COLO829 (cell line): Measurements from ENCODE around the gene TM4SF5.

ENCODE experiments used
- DNase-seq: peaks from one replicate; pipeline ENCODE4 v3.0.0; 2012; ENCODE audit warnings: low spot score

Gene TM4SF5, protein sequence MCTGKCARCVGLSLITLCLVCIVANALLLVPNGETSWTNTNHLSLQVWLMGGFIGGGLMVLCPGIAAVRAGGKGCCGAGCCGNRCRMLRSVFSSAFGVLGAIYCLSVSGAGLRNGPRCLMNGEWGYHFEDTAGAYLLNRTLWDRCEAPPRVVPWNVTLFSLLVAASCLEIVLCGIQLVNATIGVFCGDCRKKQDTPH

DNA sequence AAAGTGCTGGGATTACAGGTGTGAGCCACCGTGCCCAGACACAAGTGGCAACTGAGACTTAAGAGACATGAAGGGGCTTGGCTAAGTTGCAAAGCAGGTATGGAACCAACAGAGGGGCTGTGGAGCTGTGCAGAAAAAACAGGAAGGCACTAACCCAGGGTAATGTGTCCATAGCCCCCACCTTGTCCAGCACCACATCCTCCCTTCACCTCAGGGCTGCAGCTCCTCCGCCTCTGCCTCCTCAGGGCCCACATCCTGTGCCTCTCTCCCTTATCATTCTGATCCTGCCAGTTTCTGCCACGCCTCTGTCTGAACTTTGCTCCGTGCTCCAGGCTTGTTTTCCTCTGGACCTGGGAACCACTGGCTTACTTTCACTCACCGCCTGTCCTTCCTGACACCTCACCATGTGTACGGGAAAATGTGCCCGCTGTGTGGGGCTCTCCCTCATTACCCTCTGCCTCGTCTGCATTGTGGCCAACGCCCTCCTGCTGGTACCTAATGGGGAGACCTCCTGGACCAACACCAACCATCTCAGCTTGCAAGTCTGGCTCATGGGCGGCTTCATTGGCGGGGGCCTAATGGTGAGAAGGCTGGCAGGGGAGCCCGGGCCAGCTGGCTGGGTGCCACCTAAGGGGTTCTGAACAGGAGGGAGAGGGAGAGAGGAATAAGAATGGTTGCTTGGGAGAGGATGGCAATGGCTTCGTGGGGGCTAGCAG is at the start of gene TM4SF5:
Gene TM4SF5, plus strand, starts transcription at position 368 of the 716 bp plus-strand sequence. Its CDS starts 37 bp downstream, at position 405.
- DNase-seq, result no peak

DNA sequence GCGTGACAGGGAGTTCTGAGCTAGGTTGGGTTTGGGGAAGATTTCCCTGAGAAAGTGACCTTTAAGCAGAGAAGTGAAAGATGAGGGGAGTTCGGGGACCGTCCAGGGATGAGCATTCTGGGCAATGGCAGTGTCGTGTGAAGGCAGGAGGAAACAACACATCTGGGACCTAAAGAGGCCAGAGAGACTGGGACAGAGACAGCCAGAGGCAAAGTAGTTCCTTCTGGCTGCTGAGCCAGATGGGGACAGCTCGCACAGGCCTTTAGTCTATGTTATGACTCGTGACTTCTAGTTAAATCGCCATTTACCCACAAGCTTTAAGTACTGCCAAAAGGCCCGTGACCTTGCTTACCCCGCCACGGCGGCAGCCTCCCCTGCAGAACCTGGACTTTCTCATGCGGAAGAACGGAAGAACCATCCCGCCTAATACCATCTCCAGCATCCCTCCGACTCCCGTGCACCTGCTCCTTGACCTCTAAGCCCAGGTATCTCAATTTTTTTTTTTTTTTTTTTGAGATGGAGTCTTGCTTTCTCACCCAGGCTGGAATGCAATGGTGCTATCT is 48.9 kb upstream of the TM4SF5 start:
- no peak for DNase-seq

DNA sequence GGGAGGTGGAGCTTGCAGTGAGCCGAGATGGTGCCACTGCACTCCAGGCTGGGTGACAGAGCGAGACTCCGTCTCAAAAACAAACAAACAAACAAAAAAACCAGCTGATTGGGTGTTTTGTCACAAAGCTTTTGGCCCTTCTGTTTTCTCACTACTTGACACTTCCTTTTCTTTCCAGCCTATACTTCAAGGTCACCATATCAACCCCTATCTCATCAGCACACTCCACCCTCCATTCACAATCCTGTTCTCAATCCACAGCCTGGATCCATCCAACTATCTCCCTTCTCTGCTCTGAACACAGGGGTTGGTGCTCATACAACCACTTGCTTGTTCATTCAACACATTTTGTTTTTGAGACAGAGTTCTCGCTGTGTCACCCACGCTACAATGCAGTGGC is 47.0 kb upstream of the TM4SF5 start:
- no peak for DNase-seq

DNA sequence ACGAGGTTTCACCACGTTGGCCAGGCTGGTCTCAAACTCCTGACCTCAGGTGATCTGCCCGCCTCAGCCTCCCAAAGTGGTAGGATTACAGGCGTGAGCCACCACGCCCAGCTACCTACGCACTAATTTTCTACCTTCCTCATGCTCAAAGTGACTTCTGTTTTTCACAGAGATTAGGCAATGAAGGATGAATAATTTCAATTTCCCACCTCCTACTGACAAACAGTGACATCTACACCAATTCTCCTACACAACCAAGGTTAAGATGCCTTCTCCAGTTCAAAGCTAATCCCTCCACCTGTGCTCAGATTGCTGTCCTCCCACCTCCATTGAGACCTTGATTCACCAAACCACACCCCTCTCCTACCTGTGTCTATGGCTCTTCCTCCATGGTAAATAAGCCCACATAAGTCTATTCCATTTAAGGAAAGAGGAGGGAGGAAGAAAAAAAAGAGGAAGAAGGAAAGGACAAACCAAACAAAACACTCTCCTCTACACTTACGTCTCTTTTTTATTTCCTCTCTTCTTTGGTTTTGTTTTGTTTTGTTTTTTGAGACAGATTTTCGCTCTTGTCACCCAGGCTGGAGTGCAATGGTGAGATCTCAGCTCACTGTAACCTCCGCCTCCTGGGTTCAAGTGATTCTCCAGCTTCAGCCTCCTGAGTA is 45.9 kb upstream of the TM4SF5 start:
- DNase-seq, result no peak

DNA sequence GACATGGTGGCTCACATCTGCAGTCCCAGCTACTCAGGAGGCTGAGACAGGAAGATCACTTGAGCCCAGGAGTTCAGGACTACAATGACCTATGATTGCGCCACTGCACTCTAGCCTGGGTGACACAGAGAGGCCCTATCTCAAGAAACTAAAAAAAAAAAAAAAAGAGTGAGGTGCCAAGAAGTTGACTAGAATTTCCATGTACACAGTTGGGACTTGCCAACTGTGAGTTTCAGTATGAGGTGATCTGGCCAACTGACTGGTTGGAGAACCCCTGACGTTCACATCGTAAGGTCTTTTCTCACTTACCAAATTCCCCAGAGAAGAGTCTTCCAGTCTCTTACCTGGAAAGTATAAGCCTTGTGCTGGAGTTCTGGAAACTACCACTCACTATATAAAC is 43.6 kb upstream of the TM4SF5 start:
- DNase-seq, result no peak

DNA sequence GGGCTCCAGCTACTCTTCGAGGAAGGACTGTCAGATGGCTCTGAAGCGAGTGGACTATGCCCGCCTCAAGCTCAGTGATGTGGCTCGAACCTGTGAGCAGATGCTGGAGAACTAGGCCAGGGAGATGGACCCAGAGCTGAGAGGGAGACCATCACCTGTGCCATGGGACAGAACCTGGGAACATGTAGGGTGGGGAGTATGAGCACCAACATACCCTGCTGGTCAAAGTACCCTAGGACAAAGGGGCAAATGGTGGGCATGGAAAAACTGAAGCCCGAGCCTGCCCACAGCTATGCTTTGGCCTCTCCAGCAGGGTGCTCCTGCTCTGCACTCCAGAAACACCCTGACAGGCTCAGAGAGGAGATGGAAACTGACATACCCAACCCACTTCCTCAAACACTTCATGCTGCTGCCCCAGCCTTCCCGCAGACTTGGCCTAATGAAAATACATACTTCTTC is 38.6 kb upstream of the TM4SF5 start:
- DNase-seq, result no peak

DNA sequence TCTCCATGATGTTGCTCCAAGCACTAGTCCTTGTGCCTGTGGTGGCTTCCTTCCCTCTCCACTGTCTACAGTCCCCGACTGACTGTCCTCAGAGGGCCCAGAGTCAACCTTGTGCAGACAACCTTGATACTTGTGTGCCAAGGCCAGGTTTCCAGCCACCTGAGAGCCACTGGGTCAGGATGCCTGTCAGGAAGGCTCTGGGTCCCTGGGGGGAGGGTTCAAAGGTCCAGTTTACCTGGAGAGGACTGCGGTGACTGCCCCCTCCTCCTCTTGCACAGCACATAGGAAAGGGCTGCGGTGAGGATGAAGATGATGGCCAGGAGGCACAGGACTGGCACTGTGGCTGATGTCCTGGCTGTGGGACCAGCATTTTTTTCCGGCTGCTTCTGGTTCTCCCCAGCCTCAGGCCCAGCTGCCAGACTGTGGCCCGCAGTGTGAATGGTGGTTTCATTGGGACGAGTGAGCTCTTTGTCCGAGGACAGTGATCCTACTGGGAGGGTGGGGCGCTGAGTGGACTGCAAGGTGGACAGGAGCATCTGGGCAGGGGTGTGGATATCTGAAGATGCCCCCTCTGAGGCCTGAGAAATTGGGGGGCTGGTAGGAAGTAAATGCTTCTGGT is 36.7 kb upstream of the TM4SF5 start:
- no peak for DNase-seq

DNA sequence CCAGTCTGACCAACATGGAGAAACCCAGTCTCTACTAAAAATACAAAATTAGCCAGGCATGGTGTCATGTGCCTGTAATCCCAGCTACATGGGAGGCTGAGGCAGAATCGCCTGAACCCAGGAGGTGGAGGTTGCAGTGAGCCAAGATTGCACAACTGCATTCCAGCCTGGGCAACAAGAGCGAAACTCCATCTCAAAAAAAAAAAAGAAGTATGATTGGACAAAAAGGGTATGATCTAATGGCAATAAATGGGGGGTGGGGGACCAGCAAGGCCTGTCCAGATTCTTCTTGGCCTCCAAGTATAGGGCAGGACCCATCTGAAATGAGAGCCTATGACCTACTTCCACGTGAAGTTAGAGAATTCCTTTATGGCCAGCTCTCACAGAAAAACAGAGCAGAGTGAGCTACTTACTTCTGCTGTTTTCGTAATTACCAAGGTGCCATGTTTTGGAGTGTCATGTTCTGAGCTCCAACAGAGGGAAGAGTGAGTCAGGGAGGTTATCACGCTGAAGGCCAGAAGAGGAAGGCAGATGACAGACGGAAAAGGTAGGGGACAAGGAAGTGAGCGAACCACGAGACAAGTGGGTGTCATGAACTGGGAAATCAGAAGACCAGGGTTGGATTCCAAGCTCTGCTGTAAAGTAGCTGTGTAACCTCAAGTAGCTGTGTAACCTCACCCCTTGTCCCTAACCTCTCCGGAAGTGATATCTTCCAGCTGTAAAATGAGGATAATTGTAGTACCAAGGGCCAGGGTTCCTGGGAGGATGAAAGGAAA is 35.6 kb upstream of the TM4SF5 start:
- no peak for DNase-seq

DNA sequence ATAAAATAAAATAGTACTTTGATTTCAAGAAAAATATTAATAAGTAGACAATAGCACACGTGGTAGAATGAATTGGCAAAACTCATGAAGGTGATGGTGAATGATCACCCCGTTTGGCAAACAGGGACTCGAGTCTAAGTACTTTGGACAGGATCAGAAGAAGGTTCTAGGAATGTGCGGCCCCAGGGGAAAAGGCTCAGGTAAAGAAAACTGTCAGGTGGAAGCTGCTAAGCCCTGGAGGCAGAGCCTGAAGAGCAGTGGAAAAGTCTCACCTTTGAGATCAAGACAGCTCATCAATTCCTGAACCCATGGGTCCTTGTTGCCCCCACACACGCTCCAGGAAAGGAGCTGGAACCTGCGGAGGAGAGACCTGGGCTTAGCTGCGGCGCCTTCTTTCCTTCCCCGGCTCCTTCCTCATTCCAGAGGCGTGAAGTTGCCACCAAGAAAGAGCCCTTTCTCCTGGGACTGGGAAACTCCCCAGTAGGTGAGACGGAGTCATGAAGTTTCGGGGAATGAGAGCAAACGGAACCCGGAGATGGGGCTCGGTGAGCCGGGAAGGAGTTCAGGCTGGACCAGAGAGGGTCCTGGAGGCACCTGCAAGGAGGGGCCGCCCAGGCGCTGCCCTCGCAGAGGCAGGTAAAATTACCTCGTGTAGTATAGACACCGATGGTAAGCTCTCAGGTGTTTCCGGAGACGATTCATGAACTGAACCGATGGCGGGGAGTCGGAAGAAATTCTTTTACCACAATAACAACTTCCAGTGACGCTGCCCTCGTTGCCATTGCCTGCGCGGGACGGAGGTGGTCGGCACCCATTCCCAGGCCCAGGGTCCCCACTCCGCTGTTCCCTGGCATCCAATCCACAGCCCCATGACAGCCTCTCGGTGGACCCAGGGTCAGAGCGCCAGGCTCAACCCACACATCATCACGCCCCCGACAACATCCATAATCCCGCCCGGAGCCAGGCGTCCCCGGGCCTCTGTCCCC is 33.3 kb upstream of the TM4SF5 start:
- DNase-seq, result no peak

DNA sequence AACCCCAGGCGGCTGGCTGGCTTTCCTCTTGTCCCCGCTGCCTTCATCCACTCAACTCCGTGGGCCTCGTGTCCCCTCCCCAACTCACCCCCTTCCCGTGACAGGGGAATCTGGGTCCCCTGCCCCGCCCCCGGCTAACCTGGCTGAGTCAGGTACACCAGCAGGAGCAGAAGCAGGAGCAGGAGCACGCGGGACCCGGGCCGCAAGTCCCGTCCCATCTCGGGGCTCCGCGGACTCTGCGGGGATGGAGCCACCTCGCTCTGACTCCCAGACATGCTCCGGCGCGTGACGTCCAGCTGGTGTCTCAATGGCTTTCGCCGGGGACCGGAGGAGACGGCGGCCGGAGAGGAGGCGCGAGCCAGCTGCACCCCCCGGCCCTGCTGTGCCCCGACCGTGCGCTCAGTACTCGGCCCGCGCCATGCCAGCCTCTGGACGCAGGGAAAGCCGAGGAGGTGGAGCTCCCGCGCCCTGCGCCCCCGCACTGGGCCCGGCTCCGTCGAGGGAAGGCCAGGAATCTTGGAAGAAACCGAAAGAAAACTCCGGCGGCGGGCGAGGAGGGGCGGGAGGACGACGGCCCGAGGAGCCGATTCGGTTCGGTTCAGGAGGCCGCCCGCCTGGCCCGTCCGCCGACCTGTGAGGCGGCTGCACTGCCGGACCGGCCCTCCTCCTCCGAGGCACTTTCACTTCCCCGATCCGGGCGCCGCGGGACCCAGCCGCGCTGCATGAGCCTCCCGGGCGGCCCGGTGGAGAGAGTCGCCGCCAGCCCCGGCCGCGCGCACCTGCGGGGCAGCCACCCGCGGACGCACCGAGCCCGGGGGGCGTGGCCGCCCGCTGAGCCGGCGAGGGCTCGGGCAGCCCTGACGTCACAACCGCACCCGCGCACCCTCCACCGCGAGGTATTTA is 32.3 kb upstream of the TM4SF5 start, which contains the start of the genes CXCL16 and ZMYND15:
Gene CXCL16, minus strand, starts transcription at position 807 of the 903 bp plus-strand sequence. Its CDS starts 589 bp downstream, at position 218.
Gene ZMYND15, plus strand, starts transcription at position 712 of the 903 bp plus-strand sequence. CDS start 716 bp downstream, outside the sequence.
- DNase-seq, result peak; percentile 27

DNA sequence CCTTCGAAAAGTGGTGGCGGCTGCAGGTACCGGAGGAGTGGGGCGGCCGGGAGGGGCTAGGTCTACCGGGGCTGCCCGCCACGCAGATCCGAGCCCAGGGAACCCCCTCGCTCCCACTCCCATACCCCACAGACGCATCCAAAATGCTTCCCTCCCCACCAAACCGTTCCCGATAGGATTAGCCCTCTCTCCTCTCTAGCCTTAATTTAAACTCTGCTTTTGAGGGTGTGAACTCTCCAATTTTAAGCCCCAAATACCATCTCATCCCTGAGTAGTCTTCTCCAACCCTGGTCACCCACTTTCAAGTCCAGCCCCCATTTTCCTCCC is 31.7 kb upstream of the TM4SF5 start:
- DNase-seq, result no peak

DNA sequence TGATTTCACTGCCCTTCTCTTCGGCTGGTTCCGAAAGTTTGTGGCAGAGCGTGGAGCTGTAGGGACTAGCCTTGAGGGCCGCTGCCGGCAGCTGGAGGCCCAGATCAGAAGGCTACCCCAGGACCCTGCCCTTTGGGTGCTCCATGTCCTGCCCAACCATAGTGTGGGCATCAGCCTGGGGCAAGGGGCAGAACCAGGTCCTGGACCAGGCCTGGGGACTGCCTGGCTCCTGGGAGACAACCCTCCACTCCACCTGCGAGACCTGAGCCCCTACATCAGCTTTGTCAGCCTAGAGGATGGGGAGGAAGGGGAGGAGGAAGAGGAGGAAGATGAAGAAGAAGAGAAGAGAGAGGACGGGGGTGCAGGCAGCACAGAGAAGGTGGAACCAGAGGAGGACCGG is 31.1 kb upstream of the TM4SF5 start:
- DNase-seq, result no peak

DNA sequence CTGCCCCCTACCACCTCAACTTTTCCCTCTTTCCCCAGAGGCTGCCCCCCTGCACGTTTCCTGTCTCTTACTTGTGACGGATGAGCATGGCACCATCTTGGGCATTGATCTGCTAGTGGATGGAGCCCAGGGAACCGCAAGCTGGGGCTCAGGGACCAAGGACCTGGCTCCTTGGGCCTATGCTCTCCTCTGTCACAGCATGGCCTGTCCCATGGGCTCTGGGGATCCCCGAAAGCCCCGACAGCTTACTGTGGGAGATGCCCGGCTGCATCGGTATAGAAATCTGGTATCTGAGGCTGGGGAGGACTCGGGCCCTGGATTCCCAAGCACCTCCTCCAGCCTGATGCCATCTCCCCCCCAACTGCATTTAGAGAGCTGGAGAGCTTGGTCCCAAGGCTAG is 30.1 kb upstream of the TM4SF5 start:
- no peak for DNase-seq

DNA sequence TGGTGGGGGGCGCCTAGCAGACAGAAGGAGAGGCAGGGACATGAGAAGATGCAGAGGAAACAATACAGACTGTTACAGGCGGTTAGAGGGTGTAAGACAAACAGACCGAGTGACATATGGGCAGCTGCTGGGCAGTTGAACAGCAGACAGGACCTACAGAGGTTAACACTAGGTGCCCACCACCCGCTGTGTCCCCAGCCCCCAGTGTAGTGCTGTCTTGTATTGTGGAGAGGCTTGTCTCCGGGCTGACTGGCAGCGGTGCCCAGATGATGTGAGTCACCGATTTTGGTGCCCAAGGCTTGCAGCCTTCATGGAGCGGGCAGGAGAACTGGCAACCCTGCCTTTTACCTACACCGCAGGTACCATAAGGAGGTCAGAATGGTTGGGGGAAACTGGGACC is 29.6 kb upstream of the TM4SF5 start:
- DNase-seq, result no peak

DNA sequence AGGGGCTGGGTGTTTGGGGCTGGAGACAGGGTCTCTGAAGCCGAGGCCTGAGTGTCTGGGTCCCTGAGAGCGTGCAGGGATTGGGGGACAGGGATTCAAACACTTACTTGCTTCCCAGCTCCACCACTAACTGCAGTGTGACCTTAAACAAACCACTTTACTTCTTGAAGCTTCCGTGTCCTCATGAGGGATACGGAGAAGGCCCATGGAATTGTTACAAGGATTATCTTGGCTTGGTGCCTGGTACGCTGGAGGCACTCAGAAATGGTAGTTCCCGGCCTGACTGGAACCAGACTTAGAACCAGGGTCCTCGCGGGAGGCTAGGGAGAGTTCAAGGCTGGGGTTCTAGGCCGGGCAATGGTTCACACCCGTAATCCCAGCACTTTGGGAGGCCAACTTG is 29.1 kb upstream of the TM4SF5 start:
- no peak for DNase-seq

DNA sequence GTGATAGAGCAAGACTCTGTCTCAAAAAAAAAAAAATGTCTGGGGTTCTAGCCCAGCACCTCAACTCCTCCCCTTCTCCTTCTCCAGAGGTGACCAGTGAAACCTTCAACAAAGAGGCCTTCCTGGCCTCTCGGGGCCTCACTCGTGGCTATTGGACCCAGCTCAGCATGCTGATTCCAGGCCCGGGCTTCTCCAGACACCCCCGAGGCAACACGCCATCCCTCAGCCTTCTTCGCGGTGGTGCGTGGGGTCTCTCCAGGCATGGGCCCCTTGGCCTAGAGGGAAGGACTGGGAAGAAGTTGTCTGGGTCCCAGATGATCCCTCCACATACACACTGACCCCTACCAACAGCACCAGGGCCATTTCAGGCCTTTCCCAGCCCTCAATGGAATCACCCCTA is 28.5 kb upstream of the TM4SF5 start:
- no peak for DNase-seq

DNA sequence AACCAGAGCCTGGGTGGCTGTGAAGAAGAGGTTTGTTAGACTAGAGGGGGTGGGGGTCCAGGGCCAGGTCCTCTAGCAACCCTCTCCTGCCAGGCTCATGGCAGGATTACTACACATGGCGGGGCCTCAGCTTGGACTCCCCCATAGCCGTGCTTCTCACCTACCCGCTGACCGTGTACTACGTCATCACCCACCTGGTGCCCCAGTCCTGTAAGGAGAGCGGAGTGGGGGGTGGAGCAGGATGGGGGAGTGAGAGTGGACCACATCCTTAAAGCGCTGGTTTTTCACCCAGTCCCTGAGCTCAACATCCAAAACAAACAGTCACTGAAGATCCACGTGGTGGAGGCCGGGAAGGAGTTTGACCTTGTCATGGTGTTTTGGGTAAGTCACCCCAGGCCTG is 27.8 kb upstream of the TM4SF5 start:
- DNase-seq, result no peak

DNA sequence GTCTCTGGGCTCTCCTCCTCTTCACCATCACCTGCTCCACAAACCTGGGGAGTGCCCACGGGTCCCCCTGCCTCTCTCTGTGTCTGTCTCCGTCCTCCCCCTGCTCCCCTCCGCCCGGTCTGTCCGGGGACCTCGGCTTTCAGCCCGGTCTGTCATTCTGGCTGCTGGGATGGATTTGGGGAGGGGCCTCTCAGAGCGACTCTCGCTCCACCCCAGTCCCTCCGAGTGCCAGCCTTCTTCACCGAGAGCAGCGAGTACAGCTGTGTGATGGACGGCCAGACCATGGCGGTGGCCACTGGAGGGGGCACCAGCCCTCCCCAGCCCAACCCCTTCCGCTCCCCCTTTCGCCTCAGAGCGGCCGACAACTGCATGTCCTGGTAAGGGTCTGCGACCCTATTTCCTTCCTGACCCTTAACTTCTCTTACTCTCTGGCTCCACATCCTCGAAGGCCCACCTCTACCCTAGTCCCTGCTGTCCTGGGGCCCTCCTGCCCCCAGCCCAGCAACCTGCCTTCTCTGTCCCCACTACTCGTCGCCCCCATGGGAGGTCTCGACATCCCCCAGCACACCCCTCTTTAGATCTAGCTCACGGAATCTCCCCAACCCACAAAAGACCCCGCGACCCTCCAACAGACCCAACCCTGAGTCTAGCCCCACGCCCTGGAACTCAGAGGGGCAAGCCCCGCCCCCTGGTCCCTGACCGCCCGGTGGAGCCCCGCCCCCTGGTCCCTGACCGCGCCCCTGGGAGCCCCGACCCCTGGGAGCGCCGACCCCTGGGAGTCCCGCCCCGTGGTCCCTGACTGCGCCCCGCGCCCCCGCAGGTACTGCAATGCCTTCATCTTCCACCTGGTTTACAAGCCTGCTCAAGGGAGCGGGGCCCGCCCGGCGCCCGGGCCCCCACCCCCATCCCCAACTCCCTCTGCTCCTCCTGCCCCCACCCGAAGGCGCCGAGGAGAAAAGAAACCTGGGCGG is 26.4 kb upstream of the TM4SF5 start:
- DNase-seq, result no peak
